Gastrocnemius medialis (tissue), 4 donors: ENCODE measurements around the gene CHDH.

ENCODE experiments used
- CTCF ChIP-seq, 5 experiments: fragments of 450-650 bp in 3 of 5; fragments of 200-600 bp in 2 of 5; sonication (generic) in 2 of 5; IDR thresholded peaks in 4 of 5; conservative IDR thresholded peaks in 1 of 5; 1 replicate in 4 of 5; 2 replicates in 1 of 5; pipeline ENCODE4 v1.5.1; 2016 to 2019; ENCODE audit warnings: antibody characterized with exemption in 5 of 5, mild to moderate bottlenecking in 3 of 5, moderate library complexity in 3 of 5
- POLR2A ChIP-seq, 2 donors: fragments of 450-650 bp; IDR thresholded peaks; one replicate each; pipeline ENCODE4 v1.6.1; 2017; ENCODE audit warnings: antibody characterized with exemption in 2 of 2, mild to moderate bottlenecking in 2 of 2, moderate library complexity in 2 of 2

GRCh38 chr3:53812434-53812833, 33.8 kb downstream of the CHDH start:
- TF ChIP-seq CTCF (IDR thresholded peaks at IDR 0.05 in 4 of 5, conservative IDR thresholded peaks at IDR 0.05 in 1 of 5) (no peak), POLR2A (IDR thresholded peaks at IDR 0.05) (no peak)
